Heart left ventricle (tissue), 13 donors: Measurements from ENCODE around the gene MPP3.

Experiments
- POLR2A ChIP-seq, 2 donors: fragments of 450-650 bp; IDR thresholded peaks; one replicate each; pipeline ENCODE4 v1.6.1; 2017; ENCODE audit warnings: antibody characterized with exemption in 2 of 2, mild to moderate bottlenecking in 2 of 2, moderate library complexity in 2 of 2
- TF ChIP-seq, protein P1 (sequence below), 12 donors: fragments of 200-600 bp; sonication (generic) in 4 of 12; IDR thresholded peaks; one replicate each; pipeline versions ENCODE4 v1.5.0 to v1.8.0; 2018 to 2022; ENCODE audit warnings: antibody characterized with exemption in 12 of 12, mild to moderate bottlenecking in 5 of 12
- donor health status: ischemic (EF 13 %, LVEDD 7.1; RV severe dilation, severe dysfunction).
- donor health status: DM: no; HTN: yes; CAD: no.
- donor health status: DM: no; HTN: no; CAD: no.
- donor health status: ischemic (EF 25% LVEDD 6.9; RV normal size, moderate dysfunction).
- donor health status: ischemic (EF 25% LVEDD 5.7; RV mildly dilated, moderate dysfunction).
- donor health status: ischemic (EF 35%, LVEDD 5.7; RV mildly dilated, moderate dysfunction).
- donor health status: nonischemic (EF 11% LVEDD 7.7; RV severe dilation, severe dysfunction).
- donor health status: DM: yes; HTN: yes; CAD: no.
- donor health status: PGD.
- donor health status: ischemic (EF 29% LVEDD 5.4; RV normal size, mild dysfunction).
- donor health status: nonischemic (EF 23%, LVEDD 6.1; RV moderate dilation, normal function).

DNA sequence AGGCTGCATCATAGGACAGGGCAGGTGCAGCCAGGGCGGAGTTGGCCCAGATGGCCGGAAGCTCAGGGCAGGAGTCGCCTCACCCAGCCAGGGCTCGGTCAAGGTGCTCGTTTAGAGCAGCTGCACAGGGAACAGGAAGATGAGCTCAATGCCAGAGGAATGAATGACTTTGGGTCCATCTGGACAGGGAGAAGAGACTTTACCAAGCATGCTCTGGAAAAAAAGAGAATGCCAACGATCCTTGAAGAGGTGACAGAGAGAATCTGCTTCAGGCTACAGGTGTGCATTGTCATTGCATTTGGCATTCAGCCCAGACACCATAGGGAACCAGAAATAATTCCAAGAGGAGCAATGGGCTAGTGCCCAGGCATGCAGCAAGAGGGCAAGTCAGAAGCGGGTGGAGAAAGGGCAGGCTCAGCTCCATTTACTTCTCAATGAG lies 6.7 kb upstream of the MPP3 start:
- TF ChIP-seq, protein P1, sequence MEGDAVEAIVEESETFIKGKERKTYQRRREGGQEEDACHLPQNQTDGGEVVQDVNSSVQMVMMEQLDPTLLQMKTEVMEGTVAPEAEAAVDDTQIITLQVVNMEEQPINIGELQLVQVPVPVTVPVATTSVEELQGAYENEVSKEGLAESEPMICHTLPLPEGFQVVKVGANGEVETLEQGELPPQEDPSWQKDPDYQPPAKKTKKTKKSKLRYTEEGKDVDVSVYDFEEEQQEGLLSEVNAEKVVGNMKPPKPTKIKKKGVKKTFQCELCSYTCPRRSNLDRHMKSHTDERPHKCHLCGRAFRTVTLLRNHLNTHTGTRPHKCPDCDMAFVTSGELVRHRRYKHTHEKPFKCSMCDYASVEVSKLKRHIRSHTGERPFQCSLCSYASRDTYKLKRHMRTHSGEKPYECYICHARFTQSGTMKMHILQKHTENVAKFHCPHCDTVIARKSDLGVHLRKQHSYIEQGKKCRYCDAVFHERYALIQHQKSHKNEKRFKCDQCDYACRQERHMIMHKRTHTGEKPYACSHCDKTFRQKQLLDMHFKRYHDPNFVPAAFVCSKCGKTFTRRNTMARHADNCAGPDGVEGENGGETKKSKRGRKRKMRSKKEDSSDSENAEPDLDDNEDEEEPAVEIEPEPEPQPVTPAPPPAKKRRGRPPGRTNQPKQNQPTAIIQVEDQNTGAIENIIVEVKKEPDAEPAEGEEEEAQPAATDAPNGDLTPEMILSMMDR (IDR thresholded peaks at IDR 0.05) = no peak
- TF ChIP-seq POLR2A (IDR thresholded peaks at IDR 0.05) = no peak
